ENCODE results near the gene S1PR3.

S1PR3 gene

GRCh38 chr9:88990729-88991065, 571 bp upstream of the S1PR3 start:
- no peak for DNase-seq

GRCh38 chr9:88992556-88992955, 1.3 kb downstream of the S1PR3 start:
- DNase-seq = no peak

GRCh38 chr9:88993327-88993726, 2.1 kb downstream of the S1PR3 start:
- DNase-seq = no peak

- no peak for DNase-seq
Observed at GRCh38 chr9:88993871-88994460, 2.7 kb downstream of the S1PR3 start.

- no peak for DNase-seq
Observed at GRCh38 chr9:88994469-88995199, 3.4 kb downstream of the S1PR3 start.

- no peak for DNase-seq
Observed at GRCh38 chr9:88995200-88995577, 3.9 kb downstream of the S1PR3 start.

- no peak for DNase-seq
Observed at GRCh38 chr9:88995627-88996026, 4.4 kb downstream of the S1PR3 start.

- DNase-seq = no peak
Observed at GRCh38 chr9:88996046-88996920, 5.0 kb downstream of the S1PR3 start.

- DNase-seq = no peak
Observed at GRCh38 chr9:88996921-88997235, 5.6 kb downstream of the S1PR3 start.

GRCh38 chr9:88997646-88998045, 6.4 kb downstream of the S1PR3 start:
- DNase-seq = no peak

- no peak for DNase-seq
Observed at GRCh38 chr9:88998503-88998902, 7.2 kb downstream of the S1PR3 start.

GRCh38 chr9:88998911-88999310, 7.6 kb downstream of the S1PR3 start:
- peak in 9 of 56 donors; percentile 10 to 47 (median 33) for DNase-seq

GRCh38 chr9:89000371-89000781, 9.1 kb downstream of the S1PR3 start:
- DNase-seq = no peak

- peak in 52 of 56 donors; percentile 21 to 92 (median 64) for DNase-seq
Observed at GRCh38 chr9:89000973-89001916, 10.0 kb downstream of the S1PR3 start.

GRCh38 chr9:89001917-89002540, 10.8 kb downstream of the S1PR3 start:
- DNase-seq = no peak

GRCh38 chr9:89002987-89003386, 11.7 kb downstream of the S1PR3 start:
- DNase-seq = no peak

- no peak for DNase-seq
Observed at GRCh38 chr9:89005323-89005722, 14.1 kb downstream of the S1PR3 start.

- DNase-seq = no peak
Observed at GRCh38 chr9:89006267-89006666, 15.0 kb downstream of the S1PR3 start.

- DNase-seq = peak in 8 of 56 donors; percentile 6 to 36 (median 20)
Observed at GRCh38 chr9:89006996-89007967, 16.0 kb downstream of the S1PR3 start.
